Spleen (tissue), 7 donors: Measurements from ENCODE around the gene TAS1R3.

Source experiments
- POLR2A ChIP-seq, 3 donors: fragments of 450-650 bp; IDR thresholded peaks; one replicate each; pipeline ENCODE4 v1.5.1; 2017; ENCODE audit warnings: antibody characterized with exemption in 3 of 3, mild to moderate bottlenecking in 1 of 3
- POLR2AphosphoS5 ChIP-seq, 3 donors: sonication (generic); formaldehyde crosslinking; IDR thresholded peaks; one replicate each; pipeline ENCODE4 v1.5.1; 2017; ENCODE audit warnings: antibody characterized with exemption in 3 of 3
- TF ChIP-seq, protein P1 (sequence below), 11 experiments: fragments of 200-600 bp in 7 of 11; fragments of 450-650 bp in 4 of 11; sonication (generic) in 4 of 11; IDR thresholded peaks in 8 of 11; conservative IDR thresholded peaks in 3 of 11; 1 replicate in 7 of 11; 2 replicates in 4 of 11; pipeline versions ENCODE4 v1.4.0 to v1.8.0; 2016 to 2021; ENCODE audit warnings: antibody characterized with exemption in 11 of 11, inconsistent platforms in 4 of 11, mild to moderate bottlenecking in 1 of 11
- donor health status: DM: no; HTN: no; CAD: no; lungs with moderate emphysema.
- donor health status: DM: no; HTN: no; CAD: no.
- donor health status: DM: no; HTN: no; CAD: no.

DNA sequence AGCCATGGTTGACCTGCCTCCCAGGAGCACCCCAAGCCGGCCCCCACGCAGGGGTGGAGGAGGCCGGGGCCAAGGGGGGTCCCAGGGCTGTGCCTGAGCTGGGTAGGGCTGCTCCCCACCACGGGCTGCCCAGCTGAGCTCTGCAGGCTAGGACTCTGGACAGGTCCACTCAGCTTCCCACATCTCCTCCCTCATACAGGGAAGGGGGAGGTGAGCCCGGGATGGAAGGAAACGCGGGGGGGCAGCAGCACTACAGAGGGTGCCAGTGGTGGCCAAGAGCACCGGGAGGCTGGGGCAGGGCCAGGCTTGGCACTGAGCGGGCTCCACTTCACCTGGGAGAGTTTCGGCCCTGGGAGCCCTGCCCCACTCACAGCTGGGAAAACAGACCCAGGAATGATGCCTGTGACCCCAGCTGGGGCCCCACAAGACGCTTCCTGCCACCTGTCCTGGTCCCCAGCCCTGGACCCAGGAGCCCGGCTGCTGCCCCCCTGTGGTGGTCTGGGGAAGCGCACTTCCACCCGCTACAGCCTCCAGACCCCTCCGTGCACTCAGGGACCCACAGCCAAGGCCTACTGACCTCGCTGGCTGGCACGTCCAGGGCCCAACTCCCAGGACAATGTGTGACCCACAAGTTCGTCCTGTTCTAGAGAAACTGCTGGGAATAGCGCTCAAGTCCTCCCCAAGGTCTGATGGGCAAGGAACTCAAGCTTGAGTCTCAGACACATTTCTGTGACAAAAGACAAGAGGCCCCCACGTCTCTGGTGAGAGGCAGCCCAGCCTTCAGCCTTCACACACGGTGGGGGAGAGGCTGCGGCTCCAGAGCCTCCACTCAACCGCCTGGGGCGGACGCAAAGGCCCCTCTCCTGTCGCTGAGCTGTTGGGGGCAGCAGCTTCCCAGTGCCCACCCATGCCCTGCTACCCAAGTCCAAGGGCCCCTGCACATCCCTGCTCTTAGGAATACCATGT is 40.9 kb downstream of the TAS1R3 start:
- TF ChIP-seq, protein P1, sequence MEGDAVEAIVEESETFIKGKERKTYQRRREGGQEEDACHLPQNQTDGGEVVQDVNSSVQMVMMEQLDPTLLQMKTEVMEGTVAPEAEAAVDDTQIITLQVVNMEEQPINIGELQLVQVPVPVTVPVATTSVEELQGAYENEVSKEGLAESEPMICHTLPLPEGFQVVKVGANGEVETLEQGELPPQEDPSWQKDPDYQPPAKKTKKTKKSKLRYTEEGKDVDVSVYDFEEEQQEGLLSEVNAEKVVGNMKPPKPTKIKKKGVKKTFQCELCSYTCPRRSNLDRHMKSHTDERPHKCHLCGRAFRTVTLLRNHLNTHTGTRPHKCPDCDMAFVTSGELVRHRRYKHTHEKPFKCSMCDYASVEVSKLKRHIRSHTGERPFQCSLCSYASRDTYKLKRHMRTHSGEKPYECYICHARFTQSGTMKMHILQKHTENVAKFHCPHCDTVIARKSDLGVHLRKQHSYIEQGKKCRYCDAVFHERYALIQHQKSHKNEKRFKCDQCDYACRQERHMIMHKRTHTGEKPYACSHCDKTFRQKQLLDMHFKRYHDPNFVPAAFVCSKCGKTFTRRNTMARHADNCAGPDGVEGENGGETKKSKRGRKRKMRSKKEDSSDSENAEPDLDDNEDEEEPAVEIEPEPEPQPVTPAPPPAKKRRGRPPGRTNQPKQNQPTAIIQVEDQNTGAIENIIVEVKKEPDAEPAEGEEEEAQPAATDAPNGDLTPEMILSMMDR (IDR thresholded peaks at IDR 0.05 in 8 of 11, conservative IDR thresholded peaks at IDR 0.05 in 3 of 11) = peak; percentile 77 to 98 (median 96)
- TF ChIP-seq POLR2A (IDR thresholded peaks at IDR 0.05) (no peak), POLR2AphosphoS5 (IDR thresholded peaks at IDR 0.05) (peak in 2 of 3 donors; percentile 49 to 73)
